ENCODE data around the gene PLBD2.

The PLBD2 gene

DNA sequence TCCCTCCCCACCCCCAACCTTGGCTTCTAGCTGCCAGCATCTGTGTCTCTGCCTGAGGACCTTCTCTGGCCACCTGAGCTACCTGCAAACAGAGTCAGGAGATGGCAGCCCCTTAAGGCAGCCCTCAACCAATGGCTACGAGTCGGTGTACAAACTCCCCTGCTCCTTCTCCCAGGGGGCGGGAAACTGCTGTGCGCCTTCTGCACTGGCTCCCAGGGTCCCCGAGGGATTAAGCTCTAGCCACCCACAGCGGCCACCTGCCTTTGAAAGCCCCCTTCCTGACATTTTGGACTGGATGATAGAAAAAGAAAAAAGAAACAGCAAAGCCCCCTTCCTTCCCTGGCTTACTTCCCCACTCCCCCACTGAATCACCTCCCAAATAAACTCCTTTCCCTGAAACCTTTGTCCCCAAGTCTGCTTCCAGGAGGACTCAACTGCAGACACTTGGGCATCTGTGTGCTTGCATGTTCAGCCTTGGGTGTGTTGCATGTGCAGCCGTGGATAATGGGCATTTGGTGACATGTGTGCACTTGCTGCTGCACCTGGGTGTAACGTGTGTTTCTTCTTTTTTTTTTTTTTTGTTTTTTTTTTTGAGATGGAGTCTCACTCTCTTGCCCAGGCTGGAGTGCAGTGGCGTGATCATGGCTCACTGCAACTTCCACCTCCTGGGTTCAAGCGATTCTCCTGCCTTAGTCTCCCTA lies 39.3 kb downstream of the PLBD2 start:
- DNase-seq = no peak

DNA sequence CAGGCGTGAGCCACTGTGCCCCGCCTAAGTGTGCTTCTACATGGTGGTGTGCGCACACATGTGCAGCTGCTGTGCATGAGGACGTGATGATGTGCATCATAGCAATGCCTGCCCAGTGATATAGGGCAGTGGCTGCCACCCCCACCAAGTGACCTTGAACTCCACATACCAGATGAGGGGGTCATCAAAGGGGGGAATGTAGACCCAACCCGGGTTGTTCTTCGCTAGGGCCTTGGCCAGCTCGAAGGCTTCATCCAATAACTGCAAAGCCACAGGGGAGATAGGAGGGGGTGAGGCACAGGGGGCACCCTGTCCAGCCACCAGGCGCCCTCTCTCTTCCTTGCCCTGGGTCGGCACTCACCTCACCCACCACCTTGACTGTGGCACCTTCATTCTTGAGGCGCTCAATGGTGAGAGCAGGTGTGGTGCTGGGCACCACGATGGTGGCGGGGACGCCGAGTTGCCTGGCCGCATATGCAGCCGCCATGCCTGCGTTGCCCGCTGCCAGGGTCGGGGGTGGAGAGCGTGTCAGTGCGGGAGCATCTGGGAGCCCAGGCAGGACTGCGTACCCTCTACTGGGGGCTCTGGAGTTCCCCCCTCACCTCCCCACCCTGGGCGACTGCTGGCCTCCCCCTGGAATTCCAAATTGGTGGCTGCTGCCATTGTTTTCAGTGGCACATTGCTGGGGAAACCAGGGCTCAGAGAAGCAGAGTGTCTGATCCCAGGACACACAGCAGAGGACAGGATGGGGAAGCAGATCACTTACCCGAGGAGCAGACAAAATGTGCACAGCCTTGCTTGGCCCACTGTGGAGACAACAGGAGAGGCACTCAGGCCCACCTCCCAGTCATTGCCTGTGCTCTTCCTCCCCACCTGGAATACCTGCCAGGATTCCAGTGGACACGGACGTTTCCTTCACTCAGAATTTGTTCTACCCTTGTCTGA lies 40.2 kb downstream of the PLBD2 start:
- DNase-seq = no peak

DNA sequence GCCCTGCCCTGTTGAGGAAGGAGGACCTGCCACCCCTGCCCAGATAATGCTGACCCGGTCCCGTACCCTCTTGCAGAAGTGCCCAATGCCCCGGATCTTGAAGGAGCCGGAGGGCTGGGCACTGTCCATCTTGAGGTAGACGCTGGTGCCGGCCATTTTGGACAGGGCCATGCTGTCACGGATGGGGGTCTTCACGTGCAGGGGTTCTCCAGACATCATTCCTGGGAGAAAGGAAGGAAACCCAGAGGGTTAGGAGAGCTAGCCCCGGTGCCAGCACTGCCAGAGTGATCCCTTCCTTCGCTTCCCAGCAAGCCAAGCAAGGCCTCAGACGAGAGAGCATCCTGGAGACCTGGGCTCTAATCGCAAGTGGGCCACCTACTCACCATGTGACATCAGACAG lies 41.1 kb downstream of the PLBD2 start:
- no peak for DNase-seq

DNA sequence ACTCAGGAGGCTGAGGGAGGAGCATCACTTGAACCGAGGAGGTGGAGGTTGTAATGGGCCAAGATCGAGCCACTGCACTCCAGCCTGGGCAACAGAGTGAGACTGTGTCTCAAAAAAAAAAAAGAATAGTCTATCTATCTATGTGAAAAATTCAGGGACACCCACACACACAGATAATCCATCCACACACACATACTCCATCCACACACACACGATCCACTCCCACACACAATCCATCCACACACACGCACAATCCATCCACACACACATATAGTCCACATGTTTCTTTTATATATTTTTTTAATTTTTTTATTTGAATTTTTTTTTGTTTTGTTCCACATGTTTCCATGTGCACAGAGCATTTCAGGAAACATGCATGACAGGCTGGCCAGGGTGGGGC lies 42.0 kb downstream of the PLBD2 start:
- DNase-seq = no peak

DNA sequence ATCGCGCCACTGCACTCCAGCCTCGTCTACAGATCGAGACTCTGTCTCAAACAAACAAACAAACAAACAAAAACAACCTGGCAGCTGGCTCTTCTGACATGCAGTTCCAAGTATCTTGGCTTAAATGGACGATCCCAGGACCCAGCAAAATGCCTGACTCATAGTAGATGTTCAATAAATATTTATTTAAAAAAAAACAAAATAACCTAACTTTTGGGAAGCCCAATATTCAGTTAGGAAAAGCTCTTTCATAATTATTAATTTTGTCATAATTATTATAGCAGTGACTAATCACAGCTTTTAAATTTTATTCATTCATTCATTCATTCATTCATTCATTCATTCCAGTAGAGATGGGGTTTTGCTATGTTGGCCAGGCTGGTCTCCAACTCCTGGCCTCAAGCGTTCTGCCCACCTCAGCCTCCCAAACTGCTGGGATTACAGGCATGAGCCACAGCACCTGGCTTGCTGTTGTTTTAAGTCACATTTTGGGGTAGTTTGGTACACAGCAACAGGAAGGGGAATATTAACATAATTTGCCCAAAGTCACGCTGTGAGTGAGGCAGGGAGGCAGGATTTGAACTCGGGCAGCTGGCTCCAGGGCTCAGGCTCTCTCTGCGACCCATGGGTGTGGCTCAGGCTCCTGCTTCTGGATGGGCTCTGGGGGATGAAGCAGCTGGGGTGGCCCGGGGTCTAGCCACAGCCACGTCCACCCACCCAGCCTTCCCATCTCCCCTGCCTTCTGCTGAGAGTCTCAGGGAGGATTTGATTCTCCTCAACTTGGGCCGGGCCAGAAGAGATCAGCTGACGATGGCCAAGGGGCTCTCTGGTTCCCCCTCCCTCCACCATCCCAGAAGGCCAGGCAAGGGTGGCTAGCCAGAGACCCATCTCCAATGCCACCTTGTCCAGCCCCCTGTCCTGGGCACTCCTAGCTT lies 42.9 kb downstream of the PLBD2 start:
- DNase-seq = no peak

DNA sequence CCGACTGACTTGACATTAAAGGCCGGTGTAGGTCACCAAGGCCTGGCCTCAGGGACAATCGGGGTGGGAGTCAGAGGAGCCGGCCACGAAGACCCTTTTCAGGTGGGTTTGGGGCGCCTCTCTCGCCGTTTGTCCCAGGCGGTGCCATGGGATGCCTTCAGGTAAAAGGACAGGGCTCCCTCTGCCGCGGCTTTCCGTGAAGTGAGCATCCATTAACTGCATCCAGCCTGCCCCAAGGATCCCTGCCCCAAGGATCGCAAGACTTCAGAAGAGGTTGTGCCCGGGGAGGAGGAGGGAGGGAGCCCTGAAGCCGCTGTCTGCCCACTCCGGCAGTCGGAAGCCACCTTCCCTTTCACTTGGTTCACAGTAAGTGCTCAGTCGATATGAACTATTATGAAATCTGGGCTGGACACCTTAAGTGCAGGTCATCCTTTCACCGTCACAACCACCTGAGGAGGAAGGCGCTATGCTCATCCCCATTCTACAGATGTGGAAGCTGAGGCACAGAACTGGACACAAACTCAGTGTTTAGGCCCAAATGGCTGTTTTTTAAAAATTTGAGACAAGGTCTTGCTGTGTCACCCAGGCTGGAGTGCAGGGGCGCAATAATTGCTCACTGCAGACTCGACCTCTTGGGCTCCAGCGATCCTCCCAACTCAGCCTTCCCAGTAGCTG lies 44.3 kb downstream of the PLBD2 start:
- DNase-seq = no peak

DNA sequence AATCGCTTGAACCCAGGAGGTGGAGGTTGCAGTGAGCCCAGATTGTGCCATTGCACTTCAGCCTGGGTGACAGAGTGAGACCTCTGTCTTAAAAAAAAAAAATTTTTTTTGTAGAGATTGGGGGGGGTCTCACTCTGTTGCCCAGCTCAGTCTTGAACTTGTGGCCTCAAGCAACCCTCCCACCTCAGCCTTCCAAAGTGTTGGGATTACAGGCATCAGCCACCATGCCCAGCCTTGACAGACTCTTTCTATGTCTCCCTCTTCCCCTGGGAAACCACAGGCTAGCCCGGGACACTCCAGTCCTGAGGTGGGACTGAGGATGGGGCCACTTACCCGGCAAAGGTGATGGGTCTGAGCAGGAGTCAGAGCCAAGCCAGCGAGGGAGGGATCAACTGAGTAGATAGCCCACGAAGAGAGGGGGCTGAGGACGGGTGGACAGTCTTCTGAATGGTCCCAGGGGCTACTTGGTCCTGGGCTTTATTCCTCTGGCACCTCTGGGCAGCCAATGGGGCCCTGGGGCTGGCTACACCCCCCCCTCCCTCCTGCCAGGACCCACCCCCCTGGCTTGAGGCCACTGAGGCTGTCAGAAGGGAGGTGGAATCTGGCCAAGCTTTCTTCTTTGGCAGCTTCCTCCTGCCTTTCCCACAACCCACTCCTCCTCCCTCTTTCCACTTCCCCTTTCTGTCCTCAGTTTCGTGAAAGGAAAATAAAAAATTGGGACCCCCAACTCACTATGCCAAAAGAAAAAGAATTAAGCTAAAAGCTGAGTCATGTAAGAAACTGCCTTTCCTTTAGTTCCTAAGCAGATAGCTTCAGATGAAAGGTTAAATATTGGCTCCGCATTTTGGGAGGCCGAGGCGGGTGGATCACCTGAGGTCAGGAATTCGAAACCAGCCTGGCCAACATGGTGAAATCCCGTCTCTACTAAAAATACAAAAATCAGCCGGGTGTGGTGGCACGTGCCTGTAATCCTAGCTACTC lies 45.3 kb downstream of the PLBD2 start, which contains the start of gene SDS:
SDS (minus strand) TSS at position 453 of the 981 bp plus-strand sequence. CDS start 4,179 bp downstream, outside the sequence.
- DNase-seq = peak; percentile 22

DNA sequence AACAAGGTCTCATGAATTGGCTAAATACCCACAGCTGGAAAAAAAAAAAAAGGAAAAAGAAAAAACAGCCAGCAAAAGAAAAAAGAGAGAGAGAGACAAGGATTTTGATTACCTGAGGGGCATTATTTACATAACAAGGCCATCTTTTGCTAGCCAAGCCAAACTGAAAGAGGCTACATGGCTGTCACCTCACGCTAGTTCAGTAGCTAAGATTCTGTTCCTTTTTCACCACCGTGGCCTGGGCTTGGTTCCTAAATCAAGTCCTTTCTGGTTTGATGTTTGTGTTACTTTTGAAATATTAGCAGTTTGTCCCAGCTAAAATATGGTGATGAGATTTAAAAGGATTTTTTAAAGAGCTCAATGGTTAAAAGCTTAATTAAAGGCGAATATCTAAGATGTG lies 47.3 kb downstream of the PLBD2 start:
- no peak for DNase-seq

DNA sequence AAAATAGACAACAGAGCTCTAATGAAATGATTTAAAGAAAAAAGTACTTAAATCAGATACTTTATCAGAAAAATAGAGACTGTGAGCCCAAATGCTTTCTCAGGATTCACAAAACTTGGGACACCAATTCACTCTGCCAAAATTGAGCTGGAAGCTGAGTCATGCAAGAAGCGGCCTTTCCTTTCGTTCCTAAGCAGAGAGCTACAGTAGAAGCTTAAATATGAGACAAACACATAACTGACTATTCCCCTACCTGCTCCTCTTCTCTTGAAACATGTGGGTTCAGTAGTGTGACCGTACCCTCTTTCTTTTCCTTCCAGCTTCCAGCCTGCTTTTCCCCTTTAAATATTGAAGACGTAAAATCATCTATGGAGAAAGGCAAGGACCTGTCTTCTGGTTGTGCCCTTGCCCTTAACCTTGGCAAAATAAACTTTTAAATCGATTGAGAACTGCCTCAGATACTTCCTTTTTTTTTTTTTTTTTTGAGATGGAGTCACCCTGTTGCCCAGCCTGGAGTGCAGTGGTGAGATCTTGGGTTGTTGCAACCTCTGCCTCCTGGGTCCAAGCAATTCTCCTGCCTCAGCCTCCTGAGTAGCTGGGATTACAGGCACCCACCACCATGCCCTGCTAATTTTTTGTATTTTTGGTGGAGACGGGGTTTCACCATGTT lies 49.7 kb downstream of the PLBD2 start:
- DNase-seq = peak; percentile 33

DNA sequence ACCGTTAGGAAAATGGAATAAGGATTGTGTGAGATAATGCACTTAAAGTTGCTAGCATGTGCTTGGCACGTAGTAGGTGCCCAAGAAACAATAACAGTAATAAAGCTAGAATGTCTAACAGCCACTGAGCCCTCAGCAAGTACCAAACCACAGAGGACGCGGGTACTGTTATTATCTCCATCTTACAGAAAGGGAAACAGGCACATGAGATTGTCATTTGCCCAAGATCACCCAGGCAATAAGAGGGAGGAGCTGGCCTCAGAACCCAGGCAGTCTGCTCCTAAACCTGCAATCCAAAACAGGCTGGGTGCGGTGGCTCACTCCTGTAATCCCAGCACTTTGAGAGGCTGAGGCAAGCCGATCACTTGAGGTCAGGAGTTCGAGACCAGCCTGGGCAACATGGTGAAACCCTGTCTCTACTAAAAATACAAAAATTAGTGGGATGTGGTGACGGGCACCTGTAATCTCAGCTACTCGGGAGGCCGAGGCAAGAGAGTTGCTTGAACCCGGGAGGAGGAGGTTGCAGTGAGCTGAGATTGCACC lies 50.4 kb downstream of the PLBD2 start:
- DNase-seq = no peak

DNA sequence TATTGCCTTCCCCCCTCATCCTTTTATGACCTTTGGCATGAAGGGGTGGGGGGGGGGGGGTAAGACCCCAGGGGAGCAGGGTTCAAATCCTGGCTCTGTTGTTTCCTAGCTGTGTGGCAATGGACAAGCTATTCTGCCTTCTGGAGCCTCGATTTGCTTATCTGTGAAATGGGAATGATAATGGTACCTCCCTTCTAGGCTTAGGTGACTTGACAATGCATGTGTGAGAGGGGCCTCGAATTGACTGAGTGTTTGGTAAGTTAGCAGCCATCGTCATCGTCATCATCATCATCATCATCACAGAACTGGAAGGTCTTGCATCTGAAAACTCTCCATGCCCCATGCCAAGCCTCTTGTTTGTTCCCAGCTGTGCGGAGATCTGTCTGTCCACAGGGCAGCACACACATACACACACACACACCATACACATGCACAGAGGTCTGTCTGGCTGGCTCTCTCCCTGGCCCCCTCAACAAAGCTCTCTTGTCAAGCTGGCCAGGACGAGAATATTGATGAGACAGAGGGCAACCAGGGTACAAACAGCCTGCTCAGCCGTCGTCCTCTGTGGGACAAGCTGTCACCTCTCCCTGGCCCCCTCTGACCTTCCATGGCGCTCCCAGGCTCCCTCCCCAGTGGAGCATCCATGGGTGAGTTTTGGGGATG lies 51.2 kb downstream of the PLBD2 start:
- DNase-seq = no peak

DNA sequence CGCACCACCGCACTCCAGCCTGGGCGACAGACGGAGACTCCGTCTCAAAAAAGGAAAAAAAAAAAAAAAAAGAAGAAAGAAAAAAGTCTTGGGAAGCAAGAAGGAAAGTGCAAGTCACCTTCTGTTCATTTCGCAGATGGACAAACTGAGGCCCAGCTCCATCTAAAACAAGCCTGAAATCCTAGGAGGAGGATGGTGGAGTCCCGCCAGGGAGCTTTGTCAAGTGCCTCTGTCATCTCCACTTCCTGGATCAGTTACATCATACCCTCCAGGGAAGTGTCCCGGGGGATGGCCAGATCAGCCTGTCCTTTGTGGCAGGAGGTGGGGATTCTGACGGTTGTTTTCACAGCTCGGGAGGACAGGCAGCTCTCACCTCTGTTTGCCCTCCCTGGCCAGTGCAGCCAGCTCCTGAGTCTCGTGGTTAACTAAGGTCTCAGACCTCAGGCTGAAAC lies 55.1 kb downstream of the PLBD2 start:
- peak; percentile 32 for DNase-seq

DNA sequence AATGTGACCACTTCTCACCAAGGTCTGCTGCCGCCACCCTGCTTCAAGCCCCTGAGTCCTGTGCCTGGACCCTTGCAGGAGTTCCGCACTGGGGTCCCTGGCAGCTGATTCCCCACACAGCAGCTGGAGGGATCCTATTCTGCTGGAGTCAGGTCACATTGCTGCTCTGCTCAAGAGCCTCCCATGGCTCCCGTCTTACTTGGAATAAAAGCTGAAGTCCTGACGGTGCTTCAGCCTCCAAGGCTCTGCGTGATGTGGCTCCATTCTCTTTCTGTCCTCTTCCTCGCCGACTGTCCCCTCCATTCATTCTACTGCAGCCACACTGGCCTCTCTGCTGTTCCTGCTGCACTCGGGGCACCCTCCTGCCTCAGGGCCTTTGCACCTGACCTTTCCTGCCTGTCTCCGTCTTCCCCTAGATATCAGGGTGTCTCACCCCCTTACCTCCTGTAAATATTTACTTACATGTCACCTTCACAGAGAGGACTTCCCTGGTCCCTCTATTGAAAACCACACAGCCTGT lies 56.2 kb downstream of the PLBD2 start:
- DNase-seq = no peak

DNA sequence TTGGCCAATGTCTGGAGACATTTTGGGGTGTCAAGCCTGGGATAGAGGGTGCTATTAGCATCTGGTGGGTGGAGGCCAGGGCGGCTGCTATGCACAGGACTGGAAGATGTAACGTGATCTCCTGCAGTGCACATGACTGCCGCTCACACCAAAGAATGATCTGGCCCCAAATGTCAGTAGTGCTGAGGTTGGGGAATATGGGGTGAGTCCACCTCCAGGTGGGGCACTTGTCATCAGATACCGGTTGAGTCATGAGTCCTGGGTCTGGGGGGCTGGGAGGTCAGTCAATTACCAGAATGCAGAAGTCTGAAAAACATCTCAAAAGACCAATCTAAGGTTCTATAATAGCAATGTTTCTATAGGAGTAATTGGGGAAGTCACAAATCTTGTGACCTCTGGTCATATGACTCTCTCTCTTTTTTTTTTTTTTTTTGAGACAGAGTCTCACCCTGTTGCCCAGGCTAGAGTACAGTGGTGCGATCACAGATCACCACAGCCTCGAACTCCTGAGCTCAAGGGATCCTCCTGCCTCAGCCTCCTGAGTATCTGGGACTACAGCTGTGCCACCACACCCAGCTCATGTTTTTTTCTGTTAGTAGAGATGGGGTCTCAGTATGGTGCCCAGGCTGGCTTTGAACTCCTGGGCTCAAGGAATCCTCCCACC lies 57.8 kb downstream of the PLBD2 start:
- DNase-seq = no peak

DNA sequence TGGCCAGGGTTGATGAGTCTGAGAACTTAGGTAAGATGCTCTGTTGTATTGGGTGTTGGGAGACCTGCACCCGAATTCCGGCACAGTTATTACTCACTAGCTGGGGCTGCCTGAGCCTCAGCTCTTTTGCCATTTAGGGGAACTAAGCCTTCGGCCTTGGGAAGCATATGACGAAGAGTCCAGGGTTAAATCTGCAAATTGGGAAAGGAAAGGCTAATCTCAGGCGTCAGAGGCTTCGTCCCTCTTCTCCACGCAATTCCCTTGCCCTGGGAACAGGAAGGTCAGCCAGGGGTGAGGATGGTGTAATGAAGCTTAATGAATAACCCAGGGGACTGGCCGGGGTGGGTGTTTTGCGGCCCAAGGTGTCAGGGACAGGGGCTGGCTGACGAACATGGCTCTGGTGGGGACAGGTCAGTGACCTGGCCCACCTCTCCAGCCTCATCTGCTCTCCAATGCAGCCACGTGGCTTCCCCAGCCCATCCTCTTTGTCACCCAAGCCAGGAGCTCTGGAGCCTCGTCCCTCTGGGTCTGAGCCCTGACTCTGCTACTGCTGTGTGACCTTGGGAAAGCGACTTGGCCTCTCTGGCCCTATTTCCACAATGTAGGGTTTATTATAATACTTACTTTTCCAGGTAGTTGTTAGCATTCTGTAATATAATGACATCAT lies 60.0 kb downstream of the PLBD2 start:
- DNase-seq = no peak

DNA sequence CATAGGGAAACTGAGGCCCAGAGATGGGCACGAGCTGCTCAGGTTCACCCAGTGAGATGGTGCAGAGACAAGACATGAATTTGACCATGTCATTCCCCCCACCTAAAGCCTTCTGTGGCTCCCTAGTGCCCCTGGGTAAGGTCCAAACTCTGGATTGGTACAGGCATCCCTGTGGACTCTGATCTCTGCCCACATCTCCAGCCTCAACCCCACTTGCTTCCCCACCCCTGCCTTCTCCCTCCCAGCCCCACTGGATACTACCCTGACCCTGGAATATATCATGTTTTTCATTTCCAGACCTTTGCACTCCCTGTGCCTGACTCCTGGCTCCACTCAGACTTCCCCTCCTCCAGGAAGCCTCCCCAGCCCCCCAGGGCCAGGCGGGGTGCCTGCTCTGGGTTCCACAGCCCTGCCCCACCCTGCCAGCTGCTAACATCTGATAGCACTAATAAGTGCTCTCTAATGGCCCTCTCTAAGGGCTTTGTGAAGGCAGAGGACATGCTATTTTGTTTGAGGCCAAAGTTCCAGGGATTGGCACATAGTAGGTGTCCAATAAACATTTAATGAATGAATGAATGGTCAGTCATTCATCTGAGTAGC lies 62.7 kb downstream of the PLBD2 start:
- DNase-seq = no peak

DNA sequence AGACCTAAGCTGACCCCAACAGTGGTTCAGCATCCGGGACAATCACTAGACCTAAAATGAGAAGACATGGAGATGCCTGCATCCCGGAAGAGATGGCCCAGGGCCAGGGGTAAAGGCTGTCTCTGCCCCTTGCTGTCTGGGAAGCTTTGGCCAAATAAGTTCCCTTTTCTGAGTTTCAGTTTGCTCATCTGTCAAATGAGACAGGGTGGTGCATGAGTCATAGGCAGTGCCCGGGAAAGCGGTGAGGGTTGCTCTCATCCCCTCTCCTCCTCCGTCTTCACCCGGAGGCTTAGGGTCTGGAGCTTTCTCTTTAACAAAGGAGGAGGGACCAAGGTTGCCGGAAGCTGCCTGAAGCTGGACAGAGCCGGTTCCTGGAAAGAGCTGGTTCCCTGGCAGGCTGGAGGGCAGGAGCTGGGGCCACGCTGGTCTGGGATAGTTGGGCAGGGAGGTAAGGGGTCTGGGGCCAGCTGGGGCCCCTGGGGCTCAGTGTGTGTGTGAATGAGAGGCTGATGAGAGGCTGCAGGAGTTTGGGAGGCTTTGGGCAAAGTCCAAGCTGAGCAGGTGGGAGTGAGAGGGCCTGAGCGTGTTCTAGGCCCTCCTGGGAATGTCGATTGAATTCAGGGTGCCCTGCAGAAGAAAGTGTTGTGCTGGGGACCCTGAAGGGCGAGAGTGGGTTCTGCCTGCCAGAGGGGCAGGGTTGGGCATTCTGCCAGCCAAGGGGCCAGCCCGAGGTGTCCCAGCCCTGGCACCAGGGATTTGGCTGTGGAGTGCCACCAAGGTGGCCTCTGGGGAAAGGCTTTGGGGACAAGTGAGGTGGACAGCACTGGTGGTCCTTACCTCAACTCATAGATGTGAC lies 63.9 kb downstream of the PLBD2 start, which contains the start of gene SDSL:
SDSL (plus strand) TSS at position 351 of the 856 bp plus-strand sequence. CDS start 5,603 bp downstream, outside the sequence.
- peak; percentile 83 for DNase-seq

Measured in fibroblast of skin of right biceps (primary cell).